Measurements from ENCODE around the gene ZNF575. TPM values are rescaled to one million over a fixed set of nuclear protein-coding genes. Genes with fewer than 3 reads are reported as not detected.
A peak's percentile ranks its signal among the peaks of the same experiment; 100 is the strongest.

Gene ZNF575
- polyA plus RNA-seq, 1 donor from 2014 or later, result not detected

- Histone ChIP-seq H3K9ac (ENCODE audit: low read length) (peak within 1 kb of the TSS; percentile 65), H3K27ac (ENCODE audit: low read length) (no peak within 1 kb of the TSS), H3K9me2 (ENCODE audit: insufficient read depth, low read length) (no peaks in the 10 kb centered on the region), H3K9me3 (ENCODE audit: low read length) (no peaks in the 10 kb centered on the region), H3K4me2 (ENCODE audit: low read length) (peak within 1 kb of the TSS; percentile 72), H3K27me3 (ENCODE audit: insufficient read depth, low read depth, low read length) (no peaks in the 10 kb centered on the region), H2AFZ (ENCODE audit: low read depth, low read length) (peak within 1 kb of the TSS; percentile 52), H3F3A (ENCODE audit: insufficient read depth, low read length, poor library complexity, severe bottlenecking) (no peaks in the 10 kb centered on the region), H3K36me3 (ENCODE audit: insufficient read depth, low read length) (no peaks in the 10 kb centered on the region), H3K4me3 (ENCODE audit: low read length) (peak within 1 kb of the TSS; percentile 85), H3K79me2 (replicated peaks; ENCODE audit: insufficient read depth, low read length) (no peaks in the 10 kb centered on the region), H4K20me1 (ENCODE audit: insufficient read depth) (no peaks in the 10 kb centered on the region)
- no peak for TF ChIP-seq EZH2 (IDR thresholded peaks at IDR 0.05; ENCODE audit: borderline replicate concordance, insufficient read depth, low read length, poor library complexity, severe bottlenecking)
- no peak for TF ChIP-seq MXI1 (conservative IDR thresholded peaks at IDR 0.05; ENCODE audit: poor library complexity, severe bottlenecking)
- TF ChIP-seq TAF1 (IDR thresholded peaks at IDR 0.05; ENCODE audit: low read depth), result no peak
- TF ChIP-seq POLR2AphosphoS5 (IDR thresholded peaks at IDR 0.05), result peak; percentile 43
- TF ChIP-seq EP300 (conservative IDR thresholded peaks at IDR 0.05; ENCODE audit: poor library complexity, severe bottlenecking), result no peak
- TF ChIP-seq REST (IDR thresholded peaks at IDR 0.05; ENCODE audit: borderline replicate concordance), result peak; percentile 17
- TF ChIP-seq RAD21 (conservative IDR thresholded peaks at IDR 0.05), result no peak
- no peak for TF ChIP-seq CTCF (IDR thresholded peaks at IDR 0.05; ENCODE audit: poor library complexity, severe bottlenecking)
- no peak for TF ChIP-seq SMC3 (conservative IDR thresholded peaks at IDR 0.05; ENCODE audit: poor library complexity)
Measured at GRCh38 chr19:43526884-43527859, 5.8 kb upstream of the ZNF575 start, which contains the start of gene ETHE1. Gene ETHE1 (minus strand): TSS chr19:43527201. CDS start chr19:43527177, 24 bp downstream.

GRCh38 chr19:43527860-43528622, 4.9 kb upstream of the ZNF575 start:
- H3K27ac ChIP-seq (ENCODE audit: low read length), result no peak overlapping the region
- H2AFZ ChIP-seq (ENCODE audit: low read depth, low read length), result no peak overlapping the region
- H3K79me2 ChIP-seq (replicated peaks; ENCODE audit: insufficient read depth, low read length), result no peaks in the 10 kb centered on the region
- H3F3A ChIP-seq (ENCODE audit: insufficient read depth, low read length, poor library complexity, severe bottlenecking), result no peaks in the 10 kb centered on the region
- no peak overlapping the region for H3K4me3 ChIP-seq (ENCODE audit: low read length)
- no peak overlapping the region for H3K9ac ChIP-seq (ENCODE audit: low read length)
- H3K27me3 ChIP-seq (ENCODE audit: insufficient read depth, low read depth, low read length), result no peaks in the 10 kb centered on the region
- H4K20me1 ChIP-seq (ENCODE audit: insufficient read depth), result no peaks in the 10 kb centered on the region
- H3K9me2 ChIP-seq (ENCODE audit: insufficient read depth, low read length), result no peaks in the 10 kb centered on the region
- no peaks in the 10 kb centered on the region for H3K9me3 ChIP-seq (ENCODE audit: low read length)
- no peaks in the 10 kb centered on the region for H3K36me3 ChIP-seq (ENCODE audit: insufficient read depth, low read length)
- H3K4me2 ChIP-seq (ENCODE audit: low read length), result no peak overlapping the region
- TF ChIP-seq TAF1 (IDR thresholded peaks at IDR 0.05; ENCODE audit: low read depth), result no peak
- no peak for TF ChIP-seq MXI1 (conservative IDR thresholded peaks at IDR 0.05; ENCODE audit: poor library complexity, severe bottlenecking)
- no peak for TF ChIP-seq REST (IDR thresholded peaks at IDR 0.05; ENCODE audit: borderline replicate concordance)
- no peak for TF ChIP-seq SMC3 (conservative IDR thresholded peaks at IDR 0.05; ENCODE audit: poor library complexity)
- no peak for TF ChIP-seq EP300 (conservative IDR thresholded peaks at IDR 0.05; ENCODE audit: poor library complexity, severe bottlenecking)
- no peak for TF ChIP-seq EZH2 (IDR thresholded peaks at IDR 0.05; ENCODE audit: borderline replicate concordance, insufficient read depth, low read length, poor library complexity, severe bottlenecking)
- no peak for TF ChIP-seq RAD21 (conservative IDR thresholded peaks at IDR 0.05)
- no peak for TF ChIP-seq CTCF (IDR thresholded peaks at IDR 0.05; ENCODE audit: poor library complexity, severe bottlenecking)
